GM18498 (cell line): ENCODE measurements around the gene ELFN2.

ENCODE experiments used
- ATAC-seq: cut with Tn5 transposase; IDR thresholded peaks from one replicate; pipeline ENCODE4 v1.9.1; 2021; ENCODE audit warnings: mild to moderate bottlenecking, moderate library complexity; ENCODE audit not compliant: unreplicated experiment

ELFN2 gene

GRCh38 chr22:37456346-37456745 lies 29.1 kb upstream of the ELFN2 start:
- no peak for ATAC-seq

- ATAC-seq = no peak
Measured at GRCh38 chr22:37455896-37456295, 28.6 kb upstream of the ELFN2 start.

- no peak for ATAC-seq
Measured at GRCh38 chr22:37454857-37455686, 27.8 kb upstream of the ELFN2 start.

- no peak for ATAC-seq
Measured at GRCh38 chr22:37453696-37454095, 26.4 kb upstream of the ELFN2 start.

- no peak for ATAC-seq
Measured at GRCh38 chr22:37451218-37451617, 23.9 kb upstream of the ELFN2 start.

- ATAC-seq = no peak
Measured at GRCh38 chr22:37449331-37450001, 22.2 kb upstream of the ELFN2 start.

GRCh38 chr22:37448516-37449127 lies 21.3 kb upstream of the ELFN2 start:
- ATAC-seq = no peak

GRCh38 chr22:37445501-37445900 lies 18.2 kb upstream of the ELFN2 start:
- ATAC-seq = no peak

- ATAC-seq = no peak
Measured at GRCh38 chr22:37443977-37444376, 16.7 kb upstream of the ELFN2 start.

- ATAC-seq = no peak
Measured at GRCh38 chr22:37443086-37443485, 15.8 kb upstream of the ELFN2 start.

- ATAC-seq = no peak
Measured at GRCh38 chr22:37442537-37442936, 15.3 kb upstream of the ELFN2 start.

GRCh38 chr22:37442135-37442534 lies 14.9 kb upstream of the ELFN2 start:
- ATAC-seq = no peak

- no peak for ATAC-seq
Measured at GRCh38 chr22:37440875-37441274, 13.6 kb upstream of the ELFN2 start.

- no peak for ATAC-seq
Measured at GRCh38 chr22:37439347-37439746, 12.1 kb upstream of the ELFN2 start.

- no peak for ATAC-seq
Measured at GRCh38 chr22:37435970-37436603, 8.8 kb upstream of the ELFN2 start.

- ATAC-seq = no peak
Measured at GRCh38 chr22:37433786-37434185, 6.5 kb upstream of the ELFN2 start.

GRCh38 chr22:37432708-37433054 lies 5.4 kb upstream of the ELFN2 start:
- ATAC-seq = no peak

GRCh38 chr22:37431801-37432707 lies 4.8 kb upstream of the ELFN2 start:
- no peak for ATAC-seq

GRCh38 chr22:37431366-37431765 lies 4.1 kb upstream of the ELFN2 start:
- ATAC-seq = no peak

- ATAC-seq = no peak
Measured at GRCh38 chr22:37430941-37431340, 3.7 kb upstream of the ELFN2 start.
